Activated naive CD4-positive, alpha-beta T cell treated with anti-CD3 and anti-CD28 coated beads for 36 hours (primary cell): Measurements from ENCODE around the gene PKMYT1. TPM values are rescaled to one million over a fixed set of nuclear protein-coding genes. Genes with fewer than 3 reads are reported as not detected.

ENCODE experiments used
- CTCF ChIA-PET: fragments of 350-600 bp; sonication (Branson Sonifier 250); formaldehyde crosslinking; loops from one replicate; lab custom pipeline; 2021; ENCODE audit warnings: antibody characterized with exemption; lab: Charles Lee
- DNase-seq: peaks from one replicate; pipeline ENCODE4 v3.0.0-alpha.2; 2020
- H3K27ac Mint-ChIP-seq: one replicate; pipeline ENCODE4 v1.8.0; 2021; ENCODE audit warnings: mild to moderate bottlenecking, mixed read lengths
- H3K27me3 Mint-ChIP-seq: one replicate; pipeline ENCODE4 v1.8.0; 2021; ENCODE audit warnings: low read depth, mixed read lengths
- H3K36me3 Mint-ChIP-seq: one replicate; pipeline ENCODE4 v1.8.0; 2021; ENCODE audit warnings: low read depth, mixed read lengths
- H3K4me1 Mint-ChIP-seq: one replicate; pipeline ENCODE4 v1.8.0; 2021; ENCODE audit warnings: low read depth, mixed read lengths
- H3K4me3 Mint-ChIP-seq: one replicate; pipeline ENCODE4 v1.8.0; 2021; ENCODE audit warnings: mild to moderate bottlenecking, moderate library complexity, mixed read lengths
- H3K9me3 Mint-ChIP-seq: one replicate; pipeline ENCODE4 v1.8.0; 2021; ENCODE audit warnings: mixed read lengths
- intact Hi-C: fragments of 100-400 bp; cut with micrococcal nuclease; formaldehyde crosslinking; loops from one replicate; pipeline ENCODE4 v1.15.1; 2023
- total RNA-seq, 2 experiments: library from RNA; stranded (reverse); gene quantifications; one replicate each; pipeline ENCODE4 v1.2.3, GENCODE V29; 2021

PKMYT1 gene
- total RNA-seq, 2 experiments from 2014 or later: 128 to 136 TPM

GRCh38 chr16:3014971-3015370, 34.7 kb upstream of the PKMYT1 start:
- intact Hi-C loops: no loop called here
- no peak overlapping the region for H3K27ac Mint-ChIP-seq
- peaks cover 16% of the 10 kb centered on the region for H3K4me1 Mint-ChIP-seq
- CTCF ChIA-PET: no interaction called here
- H3K9me3 Mint-ChIP-seq: no peaks in the 10 kb centered on the region
- H3K4me3 Mint-ChIP-seq: no peak overlapping the region
- no peak for DNase-seq
- no peaks in the 10 kb centered on the region for H3K36me3 Mint-ChIP-seq
- peaks cover 4% of the 10 kb centered on the region for H3K27me3 Mint-ChIP-seq

DNA sequence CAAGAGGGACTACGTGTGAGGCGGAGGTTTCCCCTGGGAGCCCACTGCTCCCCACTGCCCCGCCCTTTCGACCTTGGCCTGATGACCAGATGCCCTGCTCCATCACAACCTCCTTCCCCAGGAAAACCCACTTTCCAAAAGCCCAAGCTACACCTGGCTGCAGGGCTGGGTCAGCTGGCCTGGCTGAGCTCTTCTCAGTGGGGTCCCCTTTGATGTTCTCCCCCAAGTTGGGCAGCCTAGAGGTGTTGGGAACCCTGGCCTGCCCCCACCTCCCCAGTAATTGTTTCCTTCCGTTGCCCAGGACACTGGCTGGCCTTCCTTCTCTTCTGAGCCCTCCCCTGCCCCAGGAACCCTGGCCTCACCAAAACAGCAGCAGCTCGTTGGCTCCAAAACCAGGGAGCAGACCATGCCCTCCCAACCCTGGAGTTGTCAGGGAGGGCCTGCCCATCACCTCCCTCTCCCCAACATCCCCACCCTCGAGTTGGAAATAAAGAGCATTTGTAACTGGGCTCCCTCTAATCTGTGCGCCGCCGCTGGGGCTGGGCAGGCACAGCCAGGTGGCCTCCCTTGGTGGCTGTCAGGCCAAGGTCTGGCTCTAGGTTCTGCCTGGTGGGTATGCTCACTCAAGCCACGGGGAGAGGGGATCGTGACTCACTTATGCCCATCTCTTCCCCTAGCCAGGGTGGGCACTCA, 33.9 kb upstream of the PKMYT1 start:
- intact Hi-C loops: no loop called here
- CTCF ChIA-PET: interaction anchor here (1.0 kb wide), 1 partner anchor 32 kb away, joined by 4 read pairs; no protein-coding TSS in a partner anchor
- no peak overlapping the region for H3K4me3 Mint-ChIP-seq
- H3K36me3 Mint-ChIP-seq: no peaks in the 10 kb centered on the region
- H3K27ac Mint-ChIP-seq: no peak overlapping the region
- H3K27me3 Mint-ChIP-seq: peaks cover 3% of the 10 kb centered on the region
- DNase-seq: no peak
- no peaks in the 10 kb centered on the region for H3K9me3 Mint-ChIP-seq
- H3K4me1 Mint-ChIP-seq: peaks cover 10% of the 10 kb centered on the region

DNA sequence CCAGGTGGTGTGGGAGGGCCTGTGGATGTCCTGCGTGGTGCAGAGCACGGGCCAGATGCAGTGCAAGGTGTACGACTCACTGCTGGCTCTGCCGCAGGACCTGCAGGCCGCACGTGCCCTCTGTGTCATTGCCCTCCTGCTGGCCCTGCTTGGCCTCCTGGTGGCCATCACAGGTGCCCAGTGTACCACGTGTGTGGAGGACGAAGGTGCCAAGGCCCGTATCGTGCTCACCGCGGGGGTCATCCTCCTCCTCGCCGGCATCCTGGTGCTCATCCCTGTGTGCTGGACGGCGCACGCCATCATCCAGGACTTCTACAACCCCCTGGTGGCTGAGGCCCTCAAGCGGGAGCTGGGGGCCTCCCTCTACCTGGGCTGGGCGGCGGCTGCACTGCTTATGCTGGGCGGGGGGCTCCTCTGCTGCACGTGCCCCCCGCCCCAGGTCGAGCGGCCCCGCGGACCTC, 33.3 kb upstream of the PKMYT1 start:
- intact Hi-C loops: no loop called here

GRCh38 chr16:3012828-3013420, 32.7 kb upstream of the PKMYT1 start, which contains the start of gene CLDN9:
CLDN9 (plus strand) TSS chr16:3012923; CDS start chr16:3013363, 440 bp downstream.
- Mint-ChIP-seq H3K27me3 (no peaks in the 10 kb centered on the region), H3K4me3 (no peak within 1 kb of the TSS), H3K36me3 (no peaks in the 10 kb centered on the region), H3K4me1 (peaks cover 15% of the 10 kb centered on the region), H3K27ac (no peak within 1 kb of the TSS), H3K9me3 (no peaks in the 10 kb centered on the region)
- DNase-seq: no peak
- intact Hi-C loops: no loop called here
- CTCF ChIA-PET: interaction anchor here (13.3 kb wide), 1 partner anchor 14 kb away, joined by 310 read pairs; the partner anchor contains the start of genes CLDN6, HCFC1R1, THOC6 and TNFRSF12A

More for the DNA sequence above, 33.3 kb upstream of the PKMYT1 start:
- Mint-ChIP-seq H3K4me3 (no peak overlapping the region), H3K36me3 (no peaks in the 10 kb centered on the region), H3K27me3 (peaks cover 2% of the 10 kb centered on the region), H3K9me3 (no peaks in the 10 kb centered on the region), H3K27ac (no peak overlapping the region), H3K4me1 (peaks cover 14% of the 10 kb centered on the region)
- no peak for DNase-seq
- CTCF ChIA-PET: interaction anchor here (1.0 kb wide), 1 partner anchor 31 kb away, joined by 4 read pairs; no protein-coding TSS in a partner anchor

DNA sequence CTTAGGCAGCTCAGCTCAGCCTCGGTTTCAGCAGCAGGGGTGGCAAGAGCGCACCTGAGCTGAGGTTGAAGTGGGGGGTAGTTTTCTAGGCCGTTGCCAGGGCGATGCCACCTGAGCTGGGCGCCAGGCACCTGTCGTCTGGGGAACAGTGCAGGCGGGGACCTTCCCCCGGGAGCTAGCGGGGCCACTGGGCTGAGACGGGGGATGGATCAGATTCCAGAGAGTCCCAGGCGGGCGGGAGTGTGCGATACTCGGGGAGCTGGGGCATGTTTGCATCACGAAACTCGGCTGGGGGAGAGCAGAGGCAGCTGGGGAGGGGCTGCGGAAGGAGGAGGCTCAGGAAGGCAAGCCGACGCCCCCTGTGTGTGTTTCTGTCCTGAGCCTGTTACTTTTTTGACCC, 32.0 kb upstream of the PKMYT1 start:
- Mint-ChIP-seq H3K27me3 (no peaks in the 10 kb centered on the region), H3K4me3 (no peak overlapping the region), H3K9me3 (no peaks in the 10 kb centered on the region), H3K36me3 (no peaks in the 10 kb centered on the region), H3K4me1 (peaks cover 22% of the 10 kb centered on the region), H3K27ac (no peak overlapping the region)
- intact Hi-C loops: no loop called here
- CTCF ChIA-PET: interaction anchor here (13.3 kb wide), 1 partner anchor 15 kb away, joined by 310 read pairs; the partner anchor contains the start of genes CLDN6, HCFC1R1, THOC6 and TNFRSF12A
- no peak for DNase-seq

- no peak for DNase-seq
- no peaks in the 10 kb centered on the region for H3K9me3 Mint-ChIP-seq
- CTCF ChIA-PET: interaction anchor here (0.6 to 13.3 kb wide), 2 partner anchors 16 to 386 kb away, joined by 3 to 310 read pairs; partner anchors contain the start of genes CLDN6, HCFC1R1, THOC6 and TNFRSF12A
- no peaks in the 10 kb centered on the region for H3K36me3 Mint-ChIP-seq
- no peak overlapping the region for H3K4me3 Mint-ChIP-seq
- H3K27me3 Mint-ChIP-seq: peaks cover 2% of the 10 kb centered on the region
- intact Hi-C loops: no loop called here
- H3K27ac Mint-ChIP-seq: no peak overlapping the region
- peaks cover 30% of the 10 kb centered on the region for H3K4me1 Mint-ChIP-seq
These were observed 30.3 kb upstream of the PKMYT1 start for GRCh38 chr16:3010510-3010909.

DNA sequence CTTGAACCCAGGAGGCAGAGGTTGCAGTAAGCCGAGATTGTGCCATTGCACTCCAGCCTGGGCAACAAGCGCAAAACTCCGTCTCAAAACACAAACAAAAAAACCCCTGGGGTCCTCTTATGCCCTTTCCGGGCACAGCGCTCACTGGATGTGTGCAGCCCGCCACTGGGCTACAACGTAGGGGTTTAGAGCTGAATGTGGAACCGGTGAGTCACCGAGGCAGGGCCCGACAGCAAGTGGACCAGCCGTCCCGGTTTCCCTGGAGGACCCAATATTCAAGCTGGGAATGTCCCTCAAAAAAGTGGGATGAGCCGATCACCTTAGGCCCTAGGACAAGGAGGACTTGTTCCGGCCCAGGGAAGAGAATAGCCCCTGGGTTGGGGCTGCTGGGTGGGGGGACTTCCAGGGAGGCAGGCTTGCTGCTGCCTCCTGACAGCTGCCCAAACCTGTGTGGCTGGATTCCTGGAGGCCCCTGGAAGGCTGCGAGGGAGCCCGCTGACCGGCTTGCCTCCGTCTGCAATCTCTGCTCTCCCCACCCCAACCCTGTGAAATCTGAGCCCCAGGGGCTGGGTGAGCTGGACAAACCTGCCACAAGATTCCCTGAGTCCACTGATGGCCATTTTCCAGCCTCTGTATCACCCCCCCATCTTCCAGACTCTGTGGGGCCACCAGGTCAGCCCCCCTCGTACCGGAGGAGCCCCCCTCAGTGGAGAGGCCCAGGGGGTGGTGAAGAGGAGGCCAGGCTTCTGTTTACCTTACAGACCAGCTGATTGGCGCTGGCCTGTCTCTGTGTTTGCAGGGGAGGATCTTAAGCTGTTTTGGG, 29.5 kb upstream of the PKMYT1 start:
- no peak for DNase-seq
- H3K27ac Mint-ChIP-seq: no peak overlapping the region
- H3K4me1 Mint-ChIP-seq: peaks cover 30% of the 10 kb centered on the region
- H3K27me3 Mint-ChIP-seq: peaks cover 2% of the 10 kb centered on the region
- no peaks in the 10 kb centered on the region for H3K36me3 Mint-ChIP-seq
- H3K9me3 Mint-ChIP-seq: no peaks in the 10 kb centered on the region
- CTCF ChIA-PET: interaction anchor here (0.6 to 13.3 kb wide), 2 partner anchors 17 to 387 kb away, joined by 3 to 310 read pairs; partner anchors contain the start of genes CLDN6, HCFC1R1, THOC6 and TNFRSF12A
- intact Hi-C loops: no loop called here
- H3K4me3 Mint-ChIP-seq: no peak overlapping the region

DNA sequence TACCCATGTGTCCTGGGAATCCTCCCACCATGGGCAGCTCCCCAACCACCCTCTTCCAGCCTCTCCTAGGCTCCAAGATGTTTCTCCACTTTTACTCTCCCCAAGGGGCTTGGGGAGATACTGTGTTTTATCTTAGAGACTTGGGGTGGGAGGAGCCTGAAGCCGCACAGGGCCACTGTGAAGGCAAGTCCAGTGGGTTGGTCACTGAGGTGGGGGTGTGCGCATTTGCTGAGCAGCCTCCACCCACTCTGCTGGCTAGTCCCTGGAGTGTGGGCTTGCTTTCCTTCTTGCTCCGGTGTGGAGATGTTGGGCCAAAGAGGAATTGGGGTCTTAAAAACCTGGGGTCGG, 28.4 kb upstream of the PKMYT1 start:
- no peaks in the 10 kb centered on the region for H3K9me3 Mint-ChIP-seq
- peaks cover 30% of the 10 kb centered on the region for H3K4me1 Mint-ChIP-seq
- H3K27me3 Mint-ChIP-seq: peaks cover 2% of the 10 kb centered on the region
- no peak for DNase-seq
- CTCF ChIA-PET: interaction anchor here (13.3 kb wide), 1 partner anchor 18 kb away, joined by 310 read pairs; the partner anchor contains the start of genes CLDN6, HCFC1R1, THOC6 and TNFRSF12A
- intact Hi-C loops: no loop called here
- H3K4me3 Mint-ChIP-seq: no peak overlapping the region
- H3K27ac Mint-ChIP-seq: no peak overlapping the region
- H3K36me3 Mint-ChIP-seq: no peaks in the 10 kb centered on the region

GRCh38 chr16:3007957-3008689, 27.9 kb upstream of the PKMYT1 start:
- no peaks in the 10 kb centered on the region for H3K9me3 Mint-ChIP-seq
- H3K27me3 Mint-ChIP-seq: peaks cover 2% of the 10 kb centered on the region
- peaks cover 30% of the 10 kb centered on the region for H3K4me1 Mint-ChIP-seq
- CTCF ChIA-PET: interaction anchor here (0.9 to 13.3 kb wide), 3 partner anchors 19 to 127 kb away, joined by 3 to 310 read pairs (median 3); partner anchors contain the start of genes CLDN6, HCFC1R1, THOC6 and TNFRSF12A
- H3K27ac Mint-ChIP-seq: no peak overlapping the region
- H3K36me3 Mint-ChIP-seq: no peaks in the 10 kb centered on the region
- H3K4me3 Mint-ChIP-seq: no peak overlapping the region
- intact Hi-C loops: no loop called here
- DNase-seq: no peak

GRCh38 chr16:3007059-3007956, 27.1 kb upstream of the PKMYT1 start:
- intact Hi-C loops: no loop called here
- Mint-ChIP-seq H3K27ac (no peak overlapping the region), H3K9me3 (no peaks in the 10 kb centered on the region), H3K4me1 (peaks cover 28% of the 10 kb centered on the region), H3K4me3 (no peak overlapping the region), H3K36me3 (no peaks in the 10 kb centered on the region), H3K27me3 (peaks cover 2% of the 10 kb centered on the region)
- CTCF ChIA-PET: interaction anchor here (0.9 to 13.3 kb wide), 4 partner anchors 19 to 127 kb away, joined by 3 to 310 read pairs (median 4); partner anchors contain the start of genes CLDN6, HCFC1R1, THOC6 and TNFRSF12A
- DNase-seq: no peak
